Stomach (tissue), 9 donors: Measurements from ENCODE around the gene MINK1. TPM values are rescaled to one million over a fixed set of nuclear protein-coding genes. Genes with fewer than 3 reads are reported as not detected.

Experiments used
- DNase-seq, 2 donors: peaks; one replicate each; pipeline versions ENCODE4 v3.0.0 to v3.0.0-alpha.2; 2013 to 2019
- H3K27ac ChIP-seq, 5 donors: fragments of 200-600 bp in 4 of 5; sonication (generic) in 4 of 5; one replicate each; pipeline ENCODE4 v1.5.1; 2013 to 2019; ENCODE audit warnings: mild to moderate bottlenecking in 1 of 5, moderate library complexity in 1 of 5
- H3K27me3 ChIP-seq, 3 donors: fragments of 200-600 bp; sonication (generic); one replicate each; pipeline ENCODE4 v1.5.1; 2017 to 2019; ENCODE audit warnings: mixed run types in 1 of 3
- H3K36me3 ChIP-seq, 4 donors: fragments of 200-600 bp; sonication (generic); 1 replicate in 3 of 4; 2 replicates in 1 of 4; pipeline ENCODE4 v1.5.1; 2016 to 2019
- H3K4me1 ChIP-seq, 4 donors: fragments of 200-600 bp; sonication (generic); one replicate each; pipeline ENCODE4 v1.5.1; 2016 to 2019
- H3K4me3 ChIP-seq, 4 donors: fragments of 200-600 bp; sonication (generic) in 3 of 4; one replicate each; pipeline ENCODE4 v1.5.1; 2016 to 2019; ENCODE audit warnings: mild to moderate bottlenecking in 1 of 4
- H3K9me3 ChIP-seq, 4 donors: fragments of 200-600 bp; sonication (generic); one replicate each; pipeline ENCODE4 v1.5.1; 2016 to 2019
- CTCF ChIP-seq, 7 experiments: fragments of 450-650 bp in 4 of 7; fragments of 200-600 bp in 3 of 7; sonication (generic) in 3 of 7; IDR thresholded peaks; one replicate each; pipeline ENCODE4 v1.5.1; 2016 to 2019; ENCODE audit warnings: antibody characterized with exemption in 7 of 7, control low read depth in 2 of 7, mild to moderate bottlenecking in 1 of 7
- EP300 ChIP-seq: sonication (generic); formaldehyde crosslinking; IDR thresholded peaks from one replicate; pipeline ENCODE4 v1.6.1; 2017; ENCODE audit warnings: antibody characterized with exemption
- POLR2A ChIP-seq, 4 donors: fragments of 450-650 bp; IDR thresholded peaks; one replicate each; pipeline ENCODE4 v1.6.1; 2016; ENCODE audit warnings: antibody characterized with exemption in 4 of 4, control low read depth in 2 of 4, mild to moderate bottlenecking in 1 of 4, moderate library complexity in 1 of 4
- POLR2AphosphoS5 ChIP-seq, 3 donors: sonication (generic); formaldehyde crosslinking; IDR thresholded peaks; one replicate each; pipeline ENCODE4 v1.6.1; 2016; ENCODE audit warnings: antibody characterized with exemption in 3 of 3
- WGBS, 5 donors: extraction: QIAGEN DNeasy Blood & Tissue Kit in 3 of 5; methylation state at CpG; one replicate each; pipeline versions ENCODE4 v1.1.5 to v1.1.7; 2013 to 2018; 5-methylcytosine and 5-hydroxymethylcytosine counted together
- intact Hi-C: fragments of 100-400 bp; cut with DNase I; formaldehyde crosslinking; loops from one replicate; pipeline ENCODE4 v1.15.1; 2023; ENCODE audit warnings: low total_unique reads
- polyA plus RNA-seq, 3 donors: library from polyadenylated mRNA; stranded (reverse); fragments of 200-250 nt; gene quantifications; one replicate each; pipeline ENCODE4 v1.2.3, GENCODE V29; 2013
- total RNA-seq, 5 donors: library from RNA; depleted of rRNA; stranded (reverse); fragments of >200 nt; gene quantifications; one replicate each; pipeline versions ENCODE4 v1.1.0 to v1.2.3, GENCODE V29; 2014 to 2016
- donor health status: healthy with polysubstance abuse.
- donor health status: Bipolar disorder and iron deficiency.
- donor health status: healthy.

MINK1 gene
- total and polyA plus RNA-seq, 8 donors = 24.6 to 230 (median 49.4) TPM

GRCh38 chr17:4928881-4929280, 95.7 kb downstream of the MINK1 start:
- TF ChIP-seq CTCF (IDR thresholded peaks at IDR 0.05) = no peak
- TF ChIP-seq POLR2A (IDR thresholded peaks at IDR 0.05) = no peak
- no peak for TF ChIP-seq EP300
- no peak for TF ChIP-seq POLR2AphosphoS5 (IDR thresholded peaks at IDR 0.05)
- Histone ChIP-seq H3K9me3 (no peaks in the 10 kb centered on the region), H3K4me3 (no peak overlapping the region), H3K27me3 (no peaks in the 10 kb centered on the region), H3K36me3 (peaks cover 0 to 8% (median 0%) of the 10 kb centered on the region in 4 donors), H3K4me1 (peaks cover under 1 to 6% (median 3%) of the 10 kb centered on the region in 4 donors), H3K27ac (no peak overlapping the region)
- intact Hi-C loops = no loop called here
- WGBS, 5 donors = 96 to 98% (median 96%) methylated on average over 18 of the region's 18 CpGs
- no peak for DNase-seq

- H3K36me3 ChIP-seq = peaks cover 11 to 24% (median 13%) of the 10 kb centered on the region in 4 donors
- intact Hi-C loops = no loop called here
- H3K9me3 ChIP-seq = no peaks in the 10 kb centered on the region
- WGBS, 5 donors = 79 to 87% (median 82%) methylated on average over 14 of the region's 14 CpGs
- H3K4me1 ChIP-seq = peaks cover 5 to 16% (median 11%) of the 10 kb centered on the region in 4 donors
- H3K27me3 ChIP-seq = no peaks in the 10 kb centered on the region
- H3K4me3 ChIP-seq = no peak within 1 kb of the TSS
- TF ChIP-seq EP300 (no peak), CTCF (IDR thresholded peaks at IDR 0.05) (no peak), POLR2A (IDR thresholded peaks at IDR 0.05) (no peak), POLR2AphosphoS5 (IDR thresholded peaks at IDR 0.05) (no peak)
- H3K27ac ChIP-seq = no peak within 1 kb of the TSS
- no peak for DNase-seq
Measured at GRCh38 chr17:4931963-4932362, 98.8 kb downstream of the MINK1 start, which contains the start of gene GP1BA. Gene GP1BA (plus strand): TSS chr17:4932277. CDS start chr17:4932605, 328 bp downstream.

- DNase-seq = no peak
- no peaks in the 10 kb centered on the region for H3K27me3 ChIP-seq
- no peaks in the 10 kb centered on the region for H3K9me3 ChIP-seq
- H3K27ac ChIP-seq = no peak overlapping the region
- H3K36me3 ChIP-seq = peaks cover 19 to 32% (median 21%) of the 10 kb centered on the region in 4 donors
- intact Hi-C loops = no loop called here
- H3K4me3 ChIP-seq = no peak overlapping the region
- TF ChIP-seq POLR2AphosphoS5 (IDR thresholded peaks at IDR 0.05) (no peak), POLR2A (IDR thresholded peaks at IDR 0.05) (no peak), CTCF (IDR thresholded peaks at IDR 0.05) (no peak), EP300 (no peak)
- peaks cover 5 to 19% (median 13%) of the 10 kb centered on the region in 4 donors for H3K4me1 ChIP-seq
- 91 to 96% (median 91%) methylated on average over 8 to 12 of the region's 12 CpGs for WGBS, 5 donors
Measured at GRCh38 chr17:4932756-4933155, 99.6 kb downstream of the MINK1 start.

GRCh38 chr17:4933646-4934045, 100.5 kb downstream of the MINK1 start:
- no peak for DNase-seq
- 75 to 92% (median 77%) methylated on average over 4 to 16 of the region's 16 CpGs for whole genome bisulfite sequencing, 5 donors
- peak overlapping the region in 1 of 5 donors; percentile 19 for H3K27ac ChIP-seq
- no peak for TF ChIP-seq EP300
- no peak for TF ChIP-seq CTCF (IDR thresholded peaks at IDR 0.05)
- TF ChIP-seq POLR2AphosphoS5 (IDR thresholded peaks at IDR 0.05) = no peak
- TF ChIP-seq POLR2A (IDR thresholded peaks at IDR 0.05) = no peak
- no peaks in the 10 kb centered on the region for H3K27me3 ChIP-seq
- no peak overlapping the region for H3K4me3 ChIP-seq
- no peaks in the 10 kb centered on the region for H3K9me3 ChIP-seq
- H3K4me1 ChIP-seq = peaks cover 14 to 27% (median 22%) of the 10 kb centered on the region in 4 donors
- intact Hi-C loops = no loop called here
- peaks cover 25 to 41% (median 27%) of the 10 kb centered on the region in 4 donors for H3K36me3 ChIP-seq
